ENCODE measurements around the gene TCP11L1. TPM values are rescaled to one million over a fixed set of nuclear protein-coding genes. Genes with fewer than 3 reads are reported as not detected.

Gene TCP11L1
- total and polyA plus RNA-seq, 9 of the 15 experiments (the other 6 are each of a cell fraction or from before 2014, with no cell fraction given): 1.6 to 15.3 (median 5.4) TPM

DNA sequence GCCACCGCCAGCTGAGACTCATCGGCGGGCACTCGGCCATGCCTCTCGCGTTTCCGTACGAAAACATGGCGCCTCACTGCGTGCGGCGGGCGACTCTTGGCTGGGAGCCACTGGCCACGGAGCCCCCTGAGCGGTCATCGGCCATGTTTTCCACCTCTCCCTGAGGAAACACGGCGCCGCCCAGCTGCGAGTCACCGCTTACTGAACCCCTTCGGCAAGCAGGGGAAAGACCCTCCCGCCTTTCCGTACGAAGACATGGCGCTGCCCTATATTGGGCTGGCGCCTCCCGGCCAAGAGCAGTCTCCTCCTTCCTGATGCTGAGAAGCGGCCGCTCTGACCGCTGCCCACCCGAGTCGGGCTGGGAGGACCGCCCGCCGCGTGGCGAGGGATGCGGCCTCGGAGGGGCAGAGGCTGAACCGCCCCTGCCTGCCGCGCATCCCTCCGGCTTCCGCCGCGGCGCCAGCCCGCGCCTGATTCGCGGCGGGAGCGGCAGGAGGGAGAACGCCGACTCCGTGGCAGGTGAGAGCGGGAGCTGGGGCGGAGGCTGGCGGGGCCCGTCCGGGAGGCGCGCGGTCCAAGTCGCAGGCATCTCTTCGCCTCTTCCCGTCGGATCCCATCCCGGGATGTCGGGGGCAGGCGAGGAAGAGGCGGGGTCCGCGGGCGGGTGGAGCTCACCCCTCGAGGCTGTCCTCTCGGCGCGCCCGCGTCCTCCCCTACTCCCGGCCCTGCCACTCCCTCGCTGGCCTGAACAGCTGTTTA lies at the start of gene TCP11L1 (continued):
- no peak for TF ChIP-seq HMG20A (CRISPR knock-in tag; conservative IDR thresholded peaks at IDR 0.05)
- TF ChIP-seq, protein P1, sequence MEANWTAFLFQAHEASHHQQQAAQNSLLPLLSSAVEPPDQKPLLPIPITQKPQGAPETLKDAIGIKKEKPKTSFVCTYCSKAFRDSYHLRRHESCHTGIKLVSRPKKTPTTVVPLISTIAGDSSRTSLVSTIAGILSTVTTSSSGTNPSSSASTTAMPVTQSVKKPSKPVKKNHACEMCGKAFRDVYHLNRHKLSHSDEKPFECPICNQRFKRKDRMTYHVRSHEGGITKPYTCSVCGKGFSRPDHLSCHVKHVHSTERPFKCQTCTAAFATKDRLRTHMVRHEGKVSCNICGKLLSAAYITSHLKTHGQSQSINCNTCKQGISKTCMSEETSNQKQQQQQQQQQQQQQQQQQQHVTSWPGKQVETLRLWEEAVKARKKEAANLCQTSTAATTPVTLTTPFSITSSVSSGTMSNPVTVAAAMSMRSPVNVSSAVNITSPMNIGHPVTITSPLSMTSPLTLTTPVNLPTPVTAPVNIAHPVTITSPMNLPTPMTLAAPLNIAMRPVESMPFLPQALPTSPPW (CRISPR knock-in tag; IDR thresholded peaks at IDR 0.05): peak; percentile 57
- TF ChIP-seq ZBED1 (IDR thresholded peaks at IDR 0.05): no peak
- TF ChIP-seq SRF (CRISPR knock-in tag; IDR thresholded peaks at IDR 0.05): 0 out of 4 replicates have a peak, but pooled peaks of 1 of the 2 experiments have one; percentile 13
- TF ChIP-seq MYBL2 (IDR thresholded peaks at IDR 0.05; ENCODE audit: low read depth): no peak
- no peak for TF ChIP-seq MYBL2 (CRISPR knock-in tag; IDR thresholded peaks at IDR 0.05; ENCODE audit: borderline replicate concordance)
- TF ChIP-seq MTA2 (IDR thresholded peaks at IDR 0.05; ENCODE audit: low read depth): no peak
- TF ChIP-seq, protein P2, sequence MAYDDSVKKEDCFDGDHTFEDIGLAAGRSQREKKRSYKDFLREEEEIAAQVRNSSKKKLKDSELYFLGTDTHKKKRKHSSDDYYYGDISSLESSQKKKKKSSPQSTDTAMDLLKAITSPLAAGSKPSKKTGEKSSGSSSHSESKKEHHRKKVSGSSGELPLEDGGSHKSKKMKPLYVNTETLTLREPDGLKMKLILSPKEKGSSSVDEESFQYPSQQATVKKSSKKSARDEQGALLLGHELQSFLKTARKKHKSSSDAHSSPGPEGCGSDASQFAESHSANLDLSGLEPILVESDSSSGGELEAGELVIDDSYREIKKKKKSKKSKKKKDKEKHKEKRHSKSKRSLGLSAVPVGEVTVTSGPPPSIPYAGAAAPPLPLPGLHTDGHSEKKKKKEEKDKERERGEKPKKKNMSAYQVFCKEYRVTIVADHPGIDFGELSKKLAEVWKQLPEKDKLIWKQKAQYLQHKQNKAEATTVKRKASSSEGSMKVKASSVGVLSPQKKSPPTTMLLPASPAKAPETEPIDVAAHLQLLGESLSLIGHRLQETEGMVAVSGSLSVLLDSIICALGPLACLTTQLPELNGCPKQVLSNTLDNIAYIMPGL (CRISPR knock-in tag; IDR thresholded peaks at IDR 0.05): 0 out of 2 replicates have a peak, but pooled peaks have one; percentile 21
- TF ChIP-seq PHF8 (IDR thresholded peaks at IDR 0.05; ENCODE audit: borderline replicate concordance, low read length): peak; percentile 70; the same call in 1 of the 2 replicates
- TF ChIP-seq PCBP1 (IDR thresholded peaks at IDR 0.05; ENCODE audit: low read depth, low read length, poor library complexity, severe bottlenecking): peak; percentile 24
- TF ChIP-seq, protein P3, sequence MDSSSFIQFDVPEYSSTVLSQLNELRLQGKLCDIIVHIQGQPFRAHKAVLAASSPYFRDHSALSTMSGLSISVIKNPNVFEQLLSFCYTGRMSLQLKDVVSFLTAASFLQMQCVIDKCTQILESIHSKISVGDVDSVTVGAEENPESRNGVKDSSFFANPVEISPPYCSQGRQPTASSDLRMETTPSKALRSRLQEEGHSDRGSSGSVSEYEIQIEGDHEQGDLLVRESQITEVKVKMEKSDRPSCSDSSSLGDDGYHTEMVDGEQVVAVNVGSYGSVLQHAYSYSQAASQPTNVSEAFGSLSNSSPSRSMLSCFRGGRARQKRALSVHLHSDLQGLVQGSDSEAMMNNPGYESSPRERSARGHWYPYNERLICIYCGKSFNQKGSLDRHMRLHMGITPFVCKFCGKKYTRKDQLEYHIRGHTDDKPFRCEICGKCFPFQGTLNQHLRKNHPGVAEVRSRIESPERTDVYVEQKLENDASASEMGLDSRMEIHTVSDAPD (CRISPR knock-in tag; IDR thresholded peaks at IDR 0.05): no peak
- TF ChIP-seq, protein P4, sequence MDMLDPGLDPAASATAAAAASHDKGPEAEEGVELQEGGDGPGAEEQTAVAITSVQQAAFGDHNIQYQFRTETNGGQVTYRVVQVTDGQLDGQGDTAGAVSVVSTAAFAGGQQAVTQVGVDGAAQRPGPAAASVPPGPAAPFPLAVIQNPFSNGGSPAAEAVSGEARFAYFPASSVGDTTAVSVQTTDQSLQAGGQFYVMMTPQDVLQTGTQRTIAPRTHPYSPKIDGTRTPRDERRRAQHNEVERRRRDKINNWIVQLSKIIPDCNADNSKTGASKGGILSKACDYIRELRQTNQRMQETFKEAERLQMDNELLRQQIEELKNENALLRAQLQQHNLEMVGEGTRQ (CRISPR knock-in tag; IDR thresholded peaks at IDR 0.05): no peak
- peak; percentile 86 for TF ChIP-seq RB1 (IDR thresholded peaks at IDR 0.05; ENCODE audit: low read depth)
- TF ChIP-seq, protein P5, sequence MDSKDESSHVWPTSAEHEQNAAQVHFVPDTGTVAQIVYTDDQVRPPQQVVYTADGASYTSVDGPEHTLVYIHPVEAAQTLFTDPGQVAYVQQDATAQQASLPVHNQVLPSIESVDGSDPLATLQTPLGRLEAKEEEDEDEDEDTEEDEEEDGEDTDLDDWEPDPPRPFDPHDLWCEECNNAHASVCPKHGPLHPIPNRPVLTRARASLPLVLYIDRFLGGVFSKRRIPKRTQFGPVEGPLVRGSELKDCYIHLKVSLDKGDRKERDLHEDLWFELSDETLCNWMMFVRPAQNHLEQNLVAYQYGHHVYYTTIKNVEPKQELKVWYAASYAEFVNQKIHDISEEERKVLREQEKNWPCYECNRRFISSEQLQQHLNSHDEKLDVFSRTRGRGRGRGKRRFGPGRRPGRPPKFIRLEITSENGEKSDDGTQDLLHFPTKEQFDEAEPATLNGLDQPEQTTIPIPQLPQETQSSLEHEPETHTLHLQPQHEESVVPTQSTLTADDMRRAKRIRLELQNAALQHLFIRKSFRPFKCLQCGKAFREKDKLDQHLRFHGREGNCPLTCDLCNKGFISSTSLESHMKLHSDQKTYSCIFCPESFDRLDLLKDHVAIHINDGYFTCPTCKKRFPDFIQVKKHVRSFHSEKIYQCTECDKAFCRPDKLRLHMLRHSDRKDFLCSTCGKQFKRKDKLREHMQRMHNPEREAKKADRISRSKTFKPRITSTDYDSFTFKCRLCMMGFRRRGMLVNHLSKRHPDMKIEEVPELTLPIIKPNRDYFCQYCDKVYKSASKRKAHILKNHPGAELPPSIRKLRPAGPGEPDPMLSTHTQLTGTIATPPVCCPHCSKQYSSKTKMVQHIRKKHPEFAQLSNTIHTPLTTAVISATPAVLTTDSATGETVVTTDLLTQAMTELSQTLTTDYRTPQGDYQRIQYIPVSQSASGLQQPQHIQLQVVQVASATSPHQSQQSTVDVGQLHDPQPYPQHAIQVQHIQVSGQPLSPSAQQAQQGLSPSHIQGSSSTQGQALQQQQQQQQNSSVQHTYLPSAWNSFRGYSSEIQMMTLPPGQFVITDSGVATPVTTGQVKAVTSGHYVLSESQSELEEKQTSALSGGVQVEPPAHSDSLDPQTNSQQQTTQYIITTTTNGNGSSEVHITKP (IDR thresholded peaks at IDR 0.05; ENCODE audit: partially characterized antibody): peak; percentile 52
- TF ChIP-seq, protein P6, sequence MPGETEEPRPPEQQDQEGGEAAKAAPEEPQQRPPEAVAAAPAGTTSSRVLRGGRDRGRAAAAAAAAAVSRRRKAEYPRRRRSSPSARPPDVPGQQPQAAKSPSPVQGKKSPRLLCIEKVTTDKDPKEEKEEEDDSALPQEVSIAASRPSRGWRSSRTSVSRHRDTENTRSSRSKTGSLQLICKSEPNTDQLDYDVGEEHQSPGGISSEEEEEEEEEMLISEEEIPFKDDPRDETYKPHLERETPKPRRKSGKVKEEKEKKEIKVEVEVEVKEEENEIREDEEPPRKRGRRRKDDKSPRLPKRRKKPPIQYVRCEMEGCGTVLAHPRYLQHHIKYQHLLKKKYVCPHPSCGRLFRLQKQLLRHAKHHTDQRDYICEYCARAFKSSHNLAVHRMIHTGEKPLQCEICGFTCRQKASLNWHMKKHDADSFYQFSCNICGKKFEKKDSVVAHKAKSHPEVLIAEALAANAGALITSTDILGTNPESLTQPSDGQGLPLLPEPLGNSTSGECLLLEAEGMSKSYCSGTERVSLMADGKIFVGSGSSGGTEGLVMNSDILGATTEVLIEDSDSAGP (CRISPR knock-in tag; IDR thresholded peaks at IDR 0.05): no peak
